MM.1S (cell line): Measurements from ENCODE around the gene MYOG.

ENCODE experiments used
- CTCF ChIP-seq: fragments of 300-600 bp; sonication (generic); IDR thresholded peaks from 2 replicates; pipeline ENCODE4 v1.5.1; 2016; ENCODE audit warnings: antibody characterized with exemption, low read length, mixed read lengths
- EZH2phosphoT487 ChIP-seq: fragments of 300-600 bp; sonication (generic); IDR thresholded peaks from 2 replicates; pipeline ENCODE4 v1.6.1; 2018; ENCODE audit warnings: antibody characterized with exemption, low read length

DNA sequence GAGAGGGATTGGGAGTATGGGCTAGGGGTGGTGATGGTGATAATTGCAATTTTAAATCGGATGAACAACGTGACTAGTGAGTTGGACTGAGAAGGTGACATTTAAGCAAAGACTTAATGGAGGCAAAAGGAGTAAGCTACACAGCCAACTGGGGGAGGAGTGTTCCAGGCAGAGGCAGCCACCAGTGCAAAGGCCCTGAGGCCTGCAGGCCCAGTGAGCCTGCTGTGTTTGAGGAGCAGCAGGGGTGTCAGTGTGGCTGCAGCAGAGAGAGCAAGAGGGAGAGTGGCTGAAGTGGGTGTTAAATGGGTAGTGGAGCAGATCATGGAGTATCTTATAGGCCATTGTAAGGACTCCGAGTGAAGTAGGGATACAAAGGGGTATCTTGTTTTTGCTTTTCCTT is 18.8 kb downstream of the MYOG start:
- TF ChIP-seq EZH2phosphoT487 (no peak), CTCF (no peak)
